Common myeloid progenitor, CD34-positive (primary cell): ENCODE data around the gene HOXB8.

Source experiments
- CTCF ChIA-PET: fragments of 350-600 bp; sonication (Branson Sonifier 250); formaldehyde crosslinking; loops from one replicate; lab custom pipeline; 2021; ENCODE audit warnings: antibody characterized with exemption; lab: Charles Lee
- POLR2A ChIA-PET: fragments of 350-600 bp; sonication (Branson Sonifier 250); formaldehyde crosslinking; loops from one replicate; lab custom pipeline; 2021; ENCODE audit warnings: antibody characterized with exemption; lab: Charles Lee
- DNase-seq, 3 donors: peaks; one replicate each; pipeline versions ENCODE4 v3.0.0 to v3.0.0-alpha.2; 2013
- H3K27ac ChIP-seq, 2 experiments: 1 replicate in 1 of 2; 2 replicates in 1 of 2; pipeline ENCODE4 v1.7.0; 2013; ENCODE audit warnings: inconsistent platforms in 2 of 2, low read length in 2 of 2, mild to moderate bottlenecking in 2 of 2, low read depth in 1 of 2, moderate library complexity in 1 of 2; ENCODE audit not compliant: severe bottlenecking in 2 of 2, insufficient read depth in 1 of 2, poor library complexity in 1 of 2
- H3K27me3 ChIP-seq, 5 experiments: replicated peaks in 2 of 5; 1 replicate in 3 of 5; 2 replicates in 2 of 5; pipeline versions ENCODE4 v1.6.1 to v1.7.0; 2013; ENCODE audit warnings: low read length in 4 of 5, mild to moderate bottlenecking in 2 of 5, moderate library complexity in 2 of 5, inconsistent platforms in 1 of 5; ENCODE audit not compliant: insufficient read depth in 5 of 5, control insufficient read depth in 4 of 5
- H3K36me3 ChIP-seq, 4 experiments: 1 replicate in 2 of 4; 2 replicates in 2 of 4; pipeline versions ENCODE4 v1.6.1 to v1.7.0; 2013; ENCODE audit warnings: low read length in 3 of 4, control low read depth in 1 of 4, mild to moderate bottlenecking in 1 of 4; ENCODE audit not compliant: control insufficient read depth in 4 of 4, insufficient read depth in 4 of 4
- H3K4me1 ChIP-seq, 4 experiments: 1 replicate in 3 of 4; 2 replicates in 1 of 4; pipeline versions ENCODE4 v1.6.1 to v1.7.1; 2013; ENCODE audit warnings: low read length in 3 of 4, mild to moderate bottlenecking in 3 of 4, control low read depth in 1 of 4, inconsistent platforms in 1 of 4, moderate library complexity in 1 of 4; ENCODE audit not compliant: control insufficient read depth in 4 of 4, insufficient read depth in 4 of 4; ENCODE audit errors: control extremely low read depth in 1 of 4
- H3K4me3 ChIP-seq, 7 experiments: 1 replicate in 4 of 7; 2 replicates in 3 of 7; pipeline versions ENCODE4 v1.5.1 to v1.7.0; 2013; ENCODE audit warnings: mild to moderate bottlenecking in 7 of 7, low read length in 6 of 7, moderate library complexity in 6 of 7, inconsistent platforms in 2 of 7, low read depth in 2 of 7, control low read depth in 1 of 7; ENCODE audit not compliant: insufficient read depth in 4 of 7, control insufficient read depth in 1 of 7; ENCODE audit errors: extremely low read depth in 1 of 7
- H3K9me3 ChIP-seq, 5 experiments: 1 replicate in 4 of 5; 2 replicates in 1 of 5; pipeline versions ENCODE4 v1.6.1 to v1.7.1; 2013; ENCODE audit warnings: low read length in 4 of 5, mild to moderate bottlenecking in 2 of 5, inconsistent platforms in 1 of 5, low read depth in 1 of 5, moderate library complexity in 1 of 5; ENCODE audit not compliant: control insufficient read depth in 4 of 5, insufficient read depth in 2 of 5; ENCODE audit errors: control extremely low read depth in 1 of 5
- WGBS: methylation state at CpG from one replicate; pipeline ENCODE4 v1.1.5; 2013; ENCODE audit not compliant: insufficient coverage; 5-methylcytosine and 5-hydroxymethylcytosine counted together

HOXB8 gene

DNA sequence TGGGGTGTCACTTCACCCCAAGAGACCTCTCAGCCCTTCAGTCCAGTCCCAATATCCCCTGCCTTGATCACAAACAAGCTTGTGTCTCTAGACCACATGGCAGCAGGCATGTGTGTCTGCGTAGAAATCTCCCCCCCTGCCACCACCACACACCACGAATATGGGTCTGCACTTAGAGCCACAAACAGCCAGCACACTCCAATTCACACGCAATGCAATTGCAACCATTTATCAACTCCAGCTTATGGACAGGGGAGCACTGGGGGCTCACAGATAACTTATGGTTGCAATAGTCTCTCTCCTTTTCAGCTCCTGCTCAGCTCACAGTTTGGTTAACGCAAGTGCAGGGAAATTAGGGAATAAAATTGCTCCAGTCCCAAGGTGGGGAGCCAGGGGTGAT is 8.5 kb upstream of the HOXB8 start:
- 65% methylated on average over 4 of the region's 4 CpGs for WGBS
- ChIA-PET CTCF (interaction anchor here (0.8 to 3.0 kb wide), 6 partner anchors 8 to 119 kb away, joined by 3 to 14 read pairs (median 3); partner anchors contain the start of gene HOXB8), POLR2A (no interaction called here)
- H3K4me1 ChIP-seq: peaks cover 0 to 38% (median 33%) of the 10 kb centered on the region in 4 experiments
- H3K27ac ChIP-seq: no peak overlapping the region
- H3K36me3 ChIP-seq: no peaks in the 10 kb centered on the region
- peak in 2 of 3 donors; percentile 51 to 58 for DNase-seq
- H3K9me3 ChIP-seq: no peaks in the 10 kb centered on the region
- peaks cover 5 to 98% (median 56%) of the 10 kb centered on the region in 5 experiments for H3K27me3 ChIP-seq
- no peak overlapping the region for H3K4me3 ChIP-seq

GRCh38 chr17:48622857-48623256 is 7.8 kb upstream of the HOXB8 start:
- Histone ChIP-seq H3K4me3 (no peak overlapping the region), H3K36me3 (no peaks in the 10 kb centered on the region), H3K9me3 (no peaks in the 10 kb centered on the region), H3K27me3 (peaks cover 3 to 98% (median 57%) of the 10 kb centered on the region in 5 experiments), H3K27ac (no peak overlapping the region), H3K4me1 (peaks cover 0 to 45% (median 37%) of the 10 kb centered on the region in 4 experiments)
- ChIA-PET CTCF (interaction anchor here (0.8 to 3.0 kb wide), 5 partner anchors 8 to 596 kb away, joined by 3 to 14 read pairs (median 11); partner anchors contain the start of gene HOXB8), POLR2A (no interaction called here)
- whole genome bisulfite sequencing: 88% methylated on average over 1 of the region's 11 CpGs
- no peak for DNase-seq

- Histone ChIP-seq H3K4me1 (peaks cover 0 to 44% (median 39%) of the 10 kb centered on the region in 4 experiments), H3K27ac (no peak overlapping the region), H3K27me3 (peaks cover 14 to 98% (median 58%) of the 10 kb centered on the region in 5 experiments), H3K9me3 (no peaks in the 10 kb centered on the region), H3K36me3 (no peaks in the 10 kb centered on the region), H3K4me3 (no peak overlapping the region)
- ChIA-PET CTCF (interaction anchor here (0.8 to 3.0 kb wide), 3 partner anchors 10 to 595 kb away, joined by 3 to 14 read pairs (median 12); no protein-coding TSS in a partner anchor), POLR2A (no interaction called here)
- WGBS: 84% methylated on average over 28 of the region's 41 CpGs
- no peak for DNase-seq
These were observed 6.6 kb upstream of the HOXB8 start for GRCh38 chr17:48621410-48622392.

DNA sequence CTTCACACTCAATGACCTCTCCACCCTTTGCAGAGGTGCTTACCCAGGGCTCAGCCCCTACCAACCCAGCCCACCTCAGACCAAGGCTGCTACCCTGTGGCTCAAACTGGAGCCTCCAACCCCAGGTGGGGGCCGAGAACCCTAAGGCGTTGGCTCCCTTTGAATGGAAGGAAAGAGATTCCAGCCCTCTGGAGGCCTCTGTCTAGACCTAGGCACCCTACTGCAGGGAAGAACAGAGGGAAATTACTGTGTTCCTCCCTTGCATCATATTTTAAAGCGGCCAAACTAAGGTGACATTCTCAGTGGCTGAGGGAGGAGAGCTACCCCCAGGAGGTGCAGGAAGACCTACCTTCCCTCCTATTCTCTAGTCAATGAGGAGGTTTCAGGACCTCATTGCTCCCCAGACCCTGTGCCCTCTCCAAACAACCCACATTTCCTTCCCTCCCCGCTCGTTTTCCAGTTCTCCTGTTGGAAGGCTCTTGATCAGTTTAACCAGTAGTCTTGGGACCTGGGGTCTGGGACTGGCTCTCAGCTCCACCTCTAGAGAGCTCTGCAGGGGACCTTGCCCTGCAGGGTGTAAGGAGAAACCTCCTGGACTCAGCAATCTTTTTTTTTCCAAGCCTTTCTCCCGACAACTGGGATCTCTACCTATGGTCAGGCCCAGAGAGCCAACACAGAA is 5.5 kb upstream of the HOXB8 start:
- no peak overlapping the region for H3K27ac ChIP-seq
- ChIA-PET POLR2A (no interaction called here), CTCF (interaction anchor here (1.7 to 2.9 kb wide), 2 partner anchors 12 to 22 kb away, joined by 3 to 12 read pairs; no protein-coding TSS in a partner anchor)
- peaks cover 0 to 33% (median 29%) of the 10 kb centered on the region in 4 experiments for H3K4me1 ChIP-seq
- DNase-seq: no peak
- no peak overlapping the region for H3K4me3 ChIP-seq
- H3K27me3 ChIP-seq: peaks cover 14 to 100% (median 62%) of the 10 kb centered on the region in 5 experiments
- no peaks in the 10 kb centered on the region for H3K9me3 ChIP-seq
- 93% methylated on average over 4 of the region's 6 CpGs for WGBS
- H3K36me3 ChIP-seq: no peaks in the 10 kb centered on the region

DNA sequence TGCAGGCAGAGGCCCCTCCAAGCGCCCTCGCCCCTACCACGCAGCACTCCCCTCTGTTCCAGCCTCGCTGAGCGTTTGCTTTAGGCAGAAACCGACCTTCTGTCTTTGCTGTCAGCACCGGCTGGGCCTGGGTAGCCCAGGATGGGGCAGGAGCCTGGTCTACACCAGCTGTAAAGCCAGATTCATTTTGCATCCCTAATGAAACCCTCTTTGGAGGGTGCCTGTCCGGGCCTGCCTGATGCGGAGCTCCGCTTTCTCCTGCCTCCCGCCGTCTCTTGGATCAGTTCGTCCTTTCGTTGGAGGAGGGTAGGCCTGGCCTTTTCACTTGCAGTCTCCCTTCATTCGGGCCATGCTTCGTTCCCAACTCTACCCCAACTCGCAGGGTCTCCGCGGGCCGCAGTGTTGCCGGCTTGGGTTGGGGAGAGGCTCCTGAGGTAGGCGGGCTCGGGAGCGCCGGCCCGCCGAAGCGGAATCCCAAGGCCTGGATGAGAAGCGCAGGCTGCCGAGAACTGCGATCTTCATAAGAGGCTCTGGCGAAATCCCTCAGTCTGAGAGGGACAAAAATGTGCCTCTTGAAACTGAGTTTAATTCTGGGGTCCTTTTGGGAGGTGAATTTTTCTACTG is 4.8 kb upstream of the HOXB8 start:
- WGBS: 87% methylated on average over 32 of the region's 32 CpGs
- peaks cover 0 to 29% (median 23%) of the 10 kb centered on the region in 4 experiments for H3K4me1 ChIP-seq
- DNase-seq: no peak
- H3K9me3 ChIP-seq: no peaks in the 10 kb centered on the region
- peaks cover 14 to 100% (median 61%) of the 10 kb centered on the region in 5 experiments for H3K27me3 ChIP-seq
- no peaks in the 10 kb centered on the region for H3K36me3 ChIP-seq
- H3K27ac ChIP-seq: no peak overlapping the region
- CTCF ChIA-PET: interaction anchor here (1.2 to 2.9 kb wide), 3 partner anchors 12 to 173 kb away, joined by 3 to 12 read pairs (median 3); no protein-coding TSS in a partner anchor
- POLR2A ChIA-PET: no interaction called here
- no peak overlapping the region for H3K4me3 ChIP-seq

- WGBS: 7% methylated on average over 15 of the region's 25 CpGs
- Histone ChIP-seq H3K4me1 (peaks cover 0 to 36% (median 28%) of the 10 kb centered on the region in 4 experiments), H3K27me3 (peaks cover 14 to 100% (median 67%) of the 10 kb centered on the region in 5 experiments), H3K36me3 (no peaks in the 10 kb centered on the region), H3K27ac (no peak overlapping the region), H3K4me3 (peak overlapping the region in 6 of 7 experiments; percentile 34 to 70 (median 46)), H3K9me3 (no peaks in the 10 kb centered on the region)
- POLR2A ChIA-PET: interaction anchor here (0.6 kb wide), 1 partner anchor 30 kb away, joined by 4 read pairs; no protein-coding TSS in a partner anchor
- peak; percentile 80 to 83 (median 81) for DNase-seq
- CTCF ChIA-PET: interaction anchor here (0.6 to 2.1 kb wide), 19 partner anchors 8 to 642 kb away, joined by 3 to 8 read pairs (median 4); partner anchors contain the start of gene HOXB5
These were observed 3.3 kb upstream of the HOXB8 start for GRCh38 chr17:48618256-48618896.
